NB4 (cell line): ENCODE data around the gene FSD2.
A peak's percentile ranks its signal among the peaks of the same experiment; 100 is the strongest.

Experiments
- DNase-seq: peaks from one replicate; pipeline ENCODE4 v3.0.0; 2010; ENCODE audit warnings: low read depth
- H3K4me3 ChIP-seq: one replicate; pipeline ENCODE4 v1.5.1; 2011; ENCODE audit warnings: mild to moderate bottlenecking, low read depth, low read length, moderate library complexity
- CTCF ChIP-seq: IDR thresholded peaks from one replicate; pipeline ENCODE4 v1.5.1; 2012; ENCODE audit warnings: low read depth, low read length
- MYC ChIP-seq: IDR thresholded peaks from 2 replicates; pipeline ENCODE4 v1.6.1; 2011; ENCODE audit warnings: low read depth, low read length
- POLR2A ChIP-seq: IDR thresholded peaks from 2 replicates; pipeline ENCODE4 v1.6.1; 2011; ENCODE audit warnings: mild to moderate bottlenecking; ENCODE audit not compliant: insufficient read length; ENCODE audit errors: extremely low read depth
- TF ChIP-seq, protein P1 (sequence below): IDR thresholded peaks from 2 replicates; pipeline ENCODE4 v1.6.1; 2011; ENCODE audit warnings: low read depth, low read length

The FSD2 gene

DNA sequence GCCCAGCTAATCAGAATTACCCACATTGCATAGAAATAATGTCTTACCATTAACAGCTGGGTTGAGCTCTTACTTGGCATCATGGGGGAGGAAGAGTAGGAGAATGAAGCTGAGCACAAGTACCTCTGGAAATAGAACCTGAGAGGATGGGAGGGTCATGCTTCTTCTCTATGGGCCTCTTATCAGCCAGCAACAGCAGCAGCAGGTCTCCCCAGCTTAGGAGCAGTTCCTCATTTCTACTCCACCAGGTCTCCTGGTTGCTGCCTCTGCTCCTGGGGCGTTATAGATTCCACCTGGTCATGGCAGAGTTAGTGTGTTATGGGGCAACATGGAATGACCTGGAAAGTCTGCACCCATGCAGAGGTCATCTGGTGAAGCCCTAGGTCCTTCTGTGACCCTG is 3.4 kb downstream of the FSD2 start:
- DNase-seq, result peak; percentile 35
- H3K4me3 ChIP-seq, result no peak overlapping the region
- TF ChIP-seq POLR2A (no peak), CTCF (no peak), MYC (no peak)
- TF ChIP-seq, protein P1, sequence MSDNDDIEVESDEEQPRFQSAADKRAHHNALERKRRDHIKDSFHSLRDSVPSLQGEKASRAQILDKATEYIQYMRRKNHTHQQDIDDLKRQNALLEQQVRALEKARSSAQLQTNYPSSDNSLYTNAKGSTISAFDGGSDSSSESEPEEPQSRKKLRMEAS, result no peak

GRCh38 chr15:82799183-82799841 is 6.6 kb downstream of the FSD2 start:
- no peak for DNase-seq
- TF ChIP-seq, protein P1, result no peak
- no peak for TF ChIP-seq POLR2A
- no peak for TF ChIP-seq MYC
- no peak for TF ChIP-seq CTCF
- no peak overlapping the region for H3K4me3 ChIP-seq

DNA sequence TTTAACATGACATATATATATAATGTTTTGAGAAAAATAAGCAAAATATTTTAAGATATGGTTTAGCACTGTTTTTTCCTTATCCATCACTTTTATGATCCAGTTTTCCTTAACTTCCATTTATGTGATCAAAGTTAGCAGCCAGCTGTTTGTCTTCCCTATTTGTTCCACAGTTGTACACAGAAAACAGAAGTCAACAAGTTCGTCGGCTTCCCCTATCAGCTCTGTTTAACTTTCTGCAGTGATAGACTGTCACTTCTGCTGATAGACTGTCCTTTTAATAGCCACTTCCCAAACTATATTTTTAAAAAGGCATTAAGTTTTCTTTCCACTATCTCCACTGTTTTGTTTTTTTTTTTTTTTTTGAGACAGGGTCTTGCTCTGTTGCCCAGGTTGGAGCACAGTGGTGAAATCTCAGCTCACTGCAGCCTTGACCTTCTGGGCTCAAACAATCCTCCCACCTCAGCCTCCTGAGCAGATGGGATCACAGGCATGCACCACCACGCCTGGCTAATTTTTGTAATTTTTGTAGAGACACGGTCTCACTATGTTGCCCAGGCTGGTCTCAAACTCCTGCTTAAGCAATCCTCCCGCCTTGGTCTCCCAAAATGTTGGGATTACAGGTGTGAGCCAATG is 7.2 kb downstream of the FSD2 start:
- no peak for DNase-seq
- no peak overlapping the region for H3K4me3 ChIP-seq
- TF ChIP-seq MYC, result no peak
- TF ChIP-seq POLR2A, result no peak
- TF ChIP-seq, protein P1, result no peak
- TF ChIP-seq CTCF, result no peak

- DNase-seq, result no peak
- no peak for TF ChIP-seq POLR2A
- no peak overlapping the region for H3K4me3 ChIP-seq
Observed at GRCh38 chr15:82798104-82798503, 7.8 kb downstream of the FSD2 start.

- H3K4me3 ChIP-seq, result no peak overlapping the region
- no peak for DNase-seq
- TF ChIP-seq, protein P1, result no peak
- TF ChIP-seq CTCF, result no peak
- TF ChIP-seq MYC, result no peak
Observed at GRCh38 chr15:82793737-82794136, 12.1 kb downstream of the FSD2 start.

DNA sequence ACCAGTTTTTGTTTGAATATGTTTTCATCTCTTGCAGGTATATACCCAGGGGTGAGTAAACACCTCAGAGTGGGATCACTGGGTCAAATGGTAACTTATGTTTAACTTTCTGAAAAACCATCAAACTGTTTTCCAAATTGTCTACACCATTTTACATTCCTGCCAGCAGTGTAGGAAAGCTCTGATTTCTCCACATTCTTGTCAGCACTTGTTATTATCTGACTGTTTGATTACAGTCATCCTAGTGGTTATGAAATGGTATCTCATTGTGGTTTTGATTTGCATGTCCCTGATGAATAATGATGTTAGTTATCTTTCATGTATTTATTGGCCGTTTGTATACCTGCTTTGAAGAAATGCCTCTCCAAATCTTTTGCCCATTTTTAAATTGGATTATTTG is 13.8 kb downstream of the FSD2 start:
- no peak for DNase-seq
- TF ChIP-seq, protein P1, result no peak
- TF ChIP-seq MYC (no peak), CTCF (no peak), POLR2A (no peak)
- no peak overlapping the region for H3K4me3 ChIP-seq
